NCI-H146 treated with DMSO at 0.1 percent for 48 hours (cell line): ENCODE data around the gene FRS2.

Experiments
- DNase-seq: peaks from one replicate; lab custom pipeline; 2025; ENCODE audit not compliant: unreplicated experiment; lab: John Stamatoyannopoulos, UW

Gene FRS2

DNA sequence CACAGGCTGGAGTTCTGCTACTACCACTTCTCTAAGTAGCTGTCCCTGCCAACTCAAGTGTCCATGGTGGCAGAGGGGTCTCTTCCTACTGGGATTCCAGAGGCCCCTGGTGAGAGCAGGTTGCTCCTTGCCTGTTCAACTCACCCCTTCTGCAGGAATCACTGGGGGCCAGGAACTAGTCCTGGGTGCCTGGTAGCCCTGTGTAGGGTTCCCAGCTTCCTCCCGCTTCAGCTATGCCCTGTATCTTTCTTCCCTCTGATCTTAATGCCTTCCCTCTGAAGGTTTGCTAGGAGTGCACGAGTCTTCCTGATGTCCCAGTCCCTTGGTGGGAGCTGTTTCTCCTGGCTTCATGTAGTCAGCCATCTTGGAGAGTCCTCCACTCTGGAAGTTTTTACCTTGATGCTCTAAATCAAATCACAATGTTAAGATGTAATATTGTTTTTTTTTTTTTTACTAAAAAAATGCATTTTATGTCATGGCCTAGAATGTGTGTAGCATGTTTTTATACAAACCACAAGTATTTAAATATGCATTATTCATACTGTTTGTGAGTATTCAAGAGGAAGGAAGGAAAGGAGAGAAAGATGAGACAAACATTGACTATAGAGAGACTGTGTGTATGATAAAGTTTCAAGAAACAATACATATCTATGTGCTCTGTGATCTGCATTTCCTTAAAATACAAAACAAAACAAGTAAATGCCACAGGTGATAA is 54.7 kb downstream of the FRS2 start:
- no peak for DNase-seq

DNA sequence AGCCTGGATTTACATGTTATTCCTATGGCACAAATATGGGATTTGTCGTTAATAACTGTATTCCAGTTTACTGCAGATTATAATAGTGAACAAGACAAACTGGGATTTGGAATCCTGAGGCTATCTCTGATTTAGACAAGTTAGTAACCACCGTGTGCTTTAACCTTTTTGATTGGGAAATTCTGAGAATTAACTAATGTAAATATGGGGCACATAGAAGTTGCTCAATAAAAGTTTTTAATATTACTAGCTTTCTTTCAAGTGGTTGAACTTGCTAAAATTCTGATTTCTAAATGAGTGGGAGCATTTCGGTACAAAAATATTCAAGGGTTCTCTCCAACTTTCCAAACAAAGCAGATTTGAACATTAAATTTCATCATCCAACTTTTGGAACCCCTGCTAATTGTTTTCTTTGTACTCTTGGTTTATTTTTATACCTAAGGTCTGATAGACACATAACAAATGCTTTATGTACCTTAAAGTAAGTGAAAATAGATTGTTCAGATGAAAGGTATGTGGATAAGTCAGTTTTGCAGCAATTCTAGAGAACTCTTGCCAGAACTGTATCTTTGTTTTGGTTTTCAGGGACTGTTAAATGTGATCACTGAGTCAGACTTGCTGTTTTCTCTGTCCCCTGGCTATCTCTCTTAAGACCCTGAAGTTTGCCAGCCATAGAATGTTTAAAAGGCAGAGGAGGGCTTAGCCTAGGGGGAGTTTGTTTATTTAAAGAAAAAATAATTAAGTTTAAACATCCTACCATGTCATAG is 57.5 kb downstream of the FRS2 start:
- DNase-seq, result no peak

GRCh38 chr12:69529021-69529420 is 58.8 kb downstream of the FRS2 start:
- no peak for DNase-seq

GRCh38 chr12:69533844-69534243 is 63.7 kb downstream of the FRS2 start:
- no peak for DNase-seq

- DNase-seq, result no peak
Measured at GRCh38 chr12:69534389-69534822, 64.2 kb downstream of the FRS2 start.

DNA sequence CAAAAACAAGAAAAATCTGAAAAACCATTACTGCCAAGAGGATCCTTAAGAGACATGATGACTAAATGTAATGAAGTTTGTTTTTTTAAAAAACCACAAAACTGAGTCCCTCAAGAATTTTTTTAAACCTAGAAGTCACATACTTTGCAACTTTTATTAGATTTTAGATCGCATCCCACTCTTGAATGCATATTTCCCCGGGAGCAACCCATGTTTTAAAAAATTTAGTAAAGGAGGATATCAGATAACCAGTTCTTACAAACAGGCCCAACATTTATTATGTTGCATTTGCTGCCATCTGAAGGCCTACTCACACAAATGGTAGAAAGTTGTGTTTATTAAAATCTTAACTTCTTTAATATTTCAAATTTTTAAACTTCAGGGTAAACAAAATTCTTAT is 70.8 kb downstream of the FRS2 start:
- DNase-seq, result no peak

DNA sequence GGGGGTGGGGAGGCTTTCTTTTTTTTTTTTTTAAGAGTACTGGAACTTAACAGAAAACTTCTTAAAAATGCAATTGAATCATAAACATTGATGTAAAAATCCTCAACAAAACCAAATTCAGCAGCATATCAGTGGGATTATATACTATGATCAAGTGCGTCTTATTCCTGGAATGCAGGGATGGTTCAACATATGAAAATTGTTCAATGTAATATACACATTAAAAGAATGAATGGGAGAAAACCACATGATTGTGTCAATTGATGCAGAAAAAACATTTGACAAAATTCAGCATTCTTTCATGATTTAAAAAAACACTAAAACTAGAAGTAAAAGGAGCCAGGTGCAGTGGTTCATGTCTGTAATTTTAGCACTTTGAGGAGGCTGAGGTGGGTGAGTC is 73.9 kb downstream of the FRS2 start:
- DNase-seq, result no peak

- DNase-seq, result no peak
Measured at GRCh38 chr12:69545081-69545480, 74.9 kb downstream of the FRS2 start.

GRCh38 chr12:69546693-69547438 is 76.7 kb downstream of the FRS2 start:
- DNase-seq, result no peak

GRCh38 chr12:69548687-69549086 is 78.5 kb downstream of the FRS2 start:
- DNase-seq, result no peak

- no peak for DNase-seq
Measured at GRCh38 chr12:69550569-69551350, 80.6 kb downstream of the FRS2 start.

DNA sequence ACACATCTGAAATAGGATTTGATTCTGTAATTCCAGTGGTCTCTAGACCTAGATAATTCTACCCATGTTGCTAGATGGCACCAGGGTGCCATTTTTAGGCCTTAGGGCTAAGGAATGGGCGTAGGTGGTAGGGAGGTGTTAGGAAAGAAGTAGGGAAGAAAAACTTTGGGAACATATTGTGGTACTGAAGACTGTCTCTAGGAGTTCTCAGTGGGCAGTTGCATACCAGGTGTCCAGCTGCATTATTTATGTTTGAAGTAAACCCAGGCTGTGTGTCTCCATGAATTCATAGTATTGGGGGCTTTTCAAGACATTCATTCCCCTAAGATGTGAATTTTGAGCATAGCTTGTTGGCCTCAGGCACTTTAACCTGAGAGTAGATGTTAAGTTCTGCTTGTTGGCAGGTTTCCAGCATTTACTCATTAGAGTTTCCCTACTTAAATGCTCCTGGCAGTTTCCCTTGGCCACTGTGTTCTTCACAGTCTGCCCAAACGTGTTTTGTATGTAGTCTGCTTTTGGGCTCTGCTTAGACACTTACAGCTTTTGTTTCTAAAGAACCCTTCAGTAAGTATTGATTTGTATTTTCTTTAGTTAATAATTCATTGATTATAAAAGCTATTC is 83.5 kb downstream of the FRS2 start:
- no peak for DNase-seq

DNA sequence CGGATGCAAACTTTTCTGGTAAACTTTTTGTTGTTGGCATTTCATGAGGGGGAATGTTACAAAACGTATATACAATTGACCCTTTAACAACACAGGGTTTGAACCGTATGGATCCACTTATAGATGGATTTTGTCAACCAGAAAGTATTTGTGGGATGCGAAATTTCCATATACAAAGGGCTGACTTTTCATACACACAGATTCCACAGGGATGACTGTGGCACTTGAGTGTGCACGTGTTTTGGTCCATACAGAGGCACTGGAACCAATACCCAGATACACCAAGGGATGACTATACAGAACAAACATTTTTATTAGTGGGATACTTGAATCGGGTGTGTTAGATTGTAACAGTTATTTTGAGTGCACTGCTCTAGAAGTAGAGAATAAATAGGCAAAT is 85.3 kb downstream of the FRS2 start:
- no peak for DNase-seq

DNA sequence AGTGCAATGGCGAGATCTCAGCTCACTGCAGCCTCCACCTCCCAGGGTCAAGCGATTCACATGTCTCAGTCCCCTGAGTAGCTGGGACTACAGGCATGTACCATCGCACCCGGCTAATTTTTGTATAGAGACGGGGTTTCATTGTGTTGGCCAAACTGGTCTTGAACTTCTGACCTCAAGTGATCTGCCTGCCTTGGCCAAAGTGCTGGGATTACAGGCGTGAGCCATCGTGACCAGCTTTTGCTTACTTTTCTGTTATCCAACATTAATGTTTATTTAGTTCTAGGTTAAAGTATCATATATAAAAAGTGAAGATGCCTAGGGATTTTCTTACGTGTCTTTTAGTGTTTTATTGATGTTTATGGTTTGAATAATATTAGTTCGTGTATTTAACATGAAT is 86.2 kb downstream of the FRS2 start:
- no peak for DNase-seq

DNA sequence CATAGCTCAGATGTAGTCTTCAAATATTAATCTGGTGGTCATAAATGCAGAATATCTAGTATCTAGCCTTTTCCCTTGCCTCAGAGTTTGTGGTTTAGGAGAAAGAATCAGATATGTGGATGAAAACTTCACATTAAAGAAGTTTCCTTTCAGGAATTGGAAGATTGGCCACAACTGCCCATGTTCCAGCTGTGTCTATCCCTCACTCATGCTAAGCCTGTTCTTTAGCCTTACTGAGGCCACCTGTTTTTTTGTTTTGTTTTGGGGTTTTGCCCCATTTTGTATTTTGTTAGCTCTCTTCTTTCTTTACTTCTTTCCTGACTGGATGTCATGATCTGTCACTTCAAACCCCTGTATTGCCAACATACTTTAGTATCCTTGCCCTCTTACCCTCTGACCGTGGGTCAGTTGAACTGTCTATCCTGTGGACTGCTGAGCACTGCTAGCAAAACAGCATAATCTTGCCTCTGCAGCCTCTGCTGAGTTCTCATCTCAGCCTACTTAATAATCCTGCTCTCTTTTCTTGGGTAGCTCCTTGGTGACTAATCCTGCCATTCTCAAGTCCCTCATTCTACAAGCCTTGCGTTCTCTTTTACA is 93.1 kb downstream of the FRS2 start:
- DNase-seq, result no peak

DNA sequence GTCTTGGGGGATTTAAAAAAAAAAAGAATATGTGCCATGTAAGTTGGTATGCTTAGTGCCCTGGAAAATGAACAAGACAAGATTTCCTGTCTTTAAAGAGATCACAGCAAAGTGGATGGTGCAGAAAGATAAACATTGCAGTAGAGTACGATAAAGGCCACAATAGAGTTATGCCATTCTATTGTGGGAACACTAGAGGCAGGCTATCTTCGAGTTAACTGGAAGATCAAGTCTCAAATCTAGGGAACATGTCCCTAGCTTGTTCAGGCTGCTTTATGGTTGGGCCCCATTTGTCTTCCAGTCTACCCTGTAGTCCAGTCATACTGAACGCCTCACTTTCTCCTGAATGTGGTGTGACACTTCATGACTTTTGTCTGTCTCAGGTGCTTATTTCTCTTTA is 96.4 kb downstream of the FRS2 start:
- no peak for DNase-seq

GRCh38 chr12:69569236-69569635 is 99.0 kb downstream of the FRS2 start:
- no peak for DNase-seq

DNA sequence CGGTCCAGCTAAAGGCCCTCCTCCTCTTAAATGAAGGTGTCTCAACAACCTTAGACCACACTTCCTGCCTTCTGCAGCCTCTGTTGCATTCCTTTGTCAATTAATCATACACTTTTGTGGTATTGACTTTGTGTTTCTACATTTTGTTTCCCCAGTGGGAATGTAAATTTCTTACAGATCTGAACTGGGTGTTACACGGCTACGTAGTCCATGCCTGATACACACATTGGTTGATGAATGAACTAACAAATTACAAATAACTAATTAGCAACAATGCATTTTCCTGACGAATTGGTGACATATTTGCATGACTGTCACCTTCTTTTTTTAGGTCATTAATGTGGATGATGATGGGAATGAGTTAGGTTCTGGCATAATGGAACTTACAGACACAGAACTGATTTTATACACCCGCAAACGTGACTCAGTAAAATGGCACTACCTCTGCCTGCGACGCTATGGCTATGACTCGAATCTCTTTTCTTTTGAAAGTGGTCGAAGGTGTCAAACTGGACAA is 99.9 kb downstream of the FRS2 start:
- no peak for DNase-seq

DNA sequence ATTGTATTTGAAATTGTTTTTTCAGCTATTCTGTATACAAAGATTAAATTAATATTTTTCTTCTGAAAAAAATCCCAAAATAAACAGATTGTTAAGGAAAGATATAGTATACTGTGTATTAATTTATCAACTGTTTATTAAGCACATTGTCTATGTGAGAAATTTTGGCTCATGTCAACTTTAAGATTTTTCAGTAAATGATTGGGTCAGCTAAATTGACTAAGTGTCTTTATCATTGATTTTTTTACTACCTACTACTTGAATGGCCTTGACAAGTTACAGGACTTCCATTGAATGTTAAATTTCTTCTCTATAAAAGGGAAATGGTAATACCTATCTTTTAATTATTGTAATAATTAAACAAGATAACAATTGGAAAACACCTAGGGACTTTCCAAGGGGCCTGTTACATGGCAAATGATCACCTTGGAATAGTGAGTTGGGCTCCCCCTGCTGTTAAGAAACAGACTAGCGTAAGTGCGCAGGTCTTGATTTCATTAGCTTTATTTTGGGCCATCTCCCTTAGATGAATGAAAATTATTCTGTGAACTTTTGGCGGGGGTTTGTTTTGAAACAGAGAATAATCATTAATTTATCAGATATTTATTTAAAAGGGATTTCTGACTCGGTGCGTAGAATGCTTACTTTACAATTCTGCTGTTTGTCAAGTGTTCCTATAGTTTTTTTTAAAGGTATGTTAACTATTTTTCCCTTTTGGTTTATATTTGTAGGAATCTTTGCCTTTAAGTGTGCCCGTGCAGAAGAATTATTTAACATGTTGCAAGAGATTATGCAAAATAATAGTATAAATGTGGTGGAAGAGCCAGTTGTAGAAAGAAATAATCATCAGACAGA is 100.6 kb downstream of the FRS2 start:
- peak; percentile 53 for DNase-seq
